Muscle layer of colon (tissue), 2 donors: Measurements from ENCODE around the gene RGS6.

Source experiments
- H3K27ac ChIP-seq: one replicate; pipeline ENCODE4 v1.7.0; 2013; ENCODE audit warnings: low read depth, mild to moderate bottlenecking, low read length, moderate library complexity
- H3K27me3 ChIP-seq, 2 donors: one replicate each; pipeline ENCODE4 v1.7.0; 2013; ENCODE audit warnings: low read length in 2 of 2, mild to moderate bottlenecking in 2 of 2; ENCODE audit not compliant: insufficient read depth in 2 of 2, control insufficient read depth in 1 of 2
- H3K36me3 ChIP-seq: one replicate; pipeline ENCODE4 v1.7.0; 2013; ENCODE audit warnings: mild to moderate bottlenecking, low read length; ENCODE audit not compliant: insufficient read depth
- H3K4me1 ChIP-seq: one replicate; pipeline ENCODE4 v1.7.0; 2013; ENCODE audit warnings: mild to moderate bottlenecking, low read length; ENCODE audit not compliant: insufficient read depth
- H3K4me3 ChIP-seq, 2 donors: one replicate each; pipeline ENCODE4 v1.7.0; 2013; ENCODE audit warnings: low read length in 2 of 2, low read depth in 1 of 2, mild to moderate bottlenecking in 1 of 2, moderate library complexity in 1 of 2
- H3K9ac ChIP-seq: one replicate; pipeline ENCODE4 v1.7.0; 2013; ENCODE audit warnings: low read length
- H3K9me3 ChIP-seq: one replicate; pipeline ENCODE4 v1.7.0; 2013; ENCODE audit warnings: mild to moderate bottlenecking, low read length
- donor health status: abdominal sarcoma.
- donor health status: Adenocarcinoma of cecum.

The RGS6 gene

GRCh38 chr14:72054911-72055310 is 122.7 kb downstream of the RGS6 start:
- Histone ChIP-seq H3K9me3 (no peaks in the 10 kb centered on the region), H3K27me3 (no peaks in the 10 kb centered on the region), H3K27ac (no peak overlapping the region), H3K9ac (no peak overlapping the region), H3K4me1 (no peaks in the 10 kb centered on the region), H3K4me3 (no peak overlapping the region), H3K36me3 (no peaks in the 10 kb centered on the region)

- H3K4me1 ChIP-seq, result peaks cover 10% of the 10 kb centered on the region
- H3K9ac ChIP-seq, result no peak overlapping the region
- H3K27me3 ChIP-seq, result no peaks in the 10 kb centered on the region
- no peak overlapping the region for H3K4me3 ChIP-seq
- no peaks in the 10 kb centered on the region for H3K36me3 ChIP-seq
- H3K9me3 ChIP-seq, result no peaks in the 10 kb centered on the region
- no peak overlapping the region for H3K27ac ChIP-seq
Measured at GRCh38 chr14:72057701-72058285, 125.6 kb downstream of the RGS6 start.

- Histone ChIP-seq H3K27me3 (no peaks in the 10 kb centered on the region), H3K9ac (no peak overlapping the region), H3K36me3 (no peaks in the 10 kb centered on the region), H3K4me1 (peaks cover 10% of the 10 kb centered on the region), H3K9me3 (no peaks in the 10 kb centered on the region), H3K27ac (no peak overlapping the region), H3K4me3 (no peak overlapping the region)
Measured at GRCh38 chr14:72060460-72060859, 128.2 kb downstream of the RGS6 start.

DNA sequence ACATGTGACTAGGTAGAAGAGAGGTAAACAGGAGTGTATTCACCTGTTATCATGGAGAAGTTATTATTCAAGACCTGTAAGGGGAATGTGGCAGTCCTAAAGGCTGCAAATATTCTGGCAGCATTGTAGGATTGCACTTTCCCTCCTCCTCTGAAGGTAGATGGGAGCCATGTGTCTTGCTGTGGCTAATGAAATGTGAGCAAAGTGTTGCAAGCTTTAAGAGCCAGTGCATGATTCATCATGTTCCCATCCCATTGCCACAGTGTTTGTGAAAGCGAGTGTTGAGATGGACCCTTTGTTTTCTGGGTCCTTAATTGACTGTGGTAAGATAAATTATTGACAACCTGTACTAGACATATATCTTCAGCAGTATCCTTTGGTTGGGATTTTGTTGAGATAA is 128.7 kb downstream of the RGS6 start:
- Histone ChIP-seq H3K27ac (no peak overlapping the region), H3K9ac (no peak overlapping the region), H3K36me3 (no peaks in the 10 kb centered on the region), H3K4me3 (no peak overlapping the region), H3K27me3 (no peaks in the 10 kb centered on the region), H3K4me1 (peaks cover 10% of the 10 kb centered on the region), H3K9me3 (no peaks in the 10 kb centered on the region)

DNA sequence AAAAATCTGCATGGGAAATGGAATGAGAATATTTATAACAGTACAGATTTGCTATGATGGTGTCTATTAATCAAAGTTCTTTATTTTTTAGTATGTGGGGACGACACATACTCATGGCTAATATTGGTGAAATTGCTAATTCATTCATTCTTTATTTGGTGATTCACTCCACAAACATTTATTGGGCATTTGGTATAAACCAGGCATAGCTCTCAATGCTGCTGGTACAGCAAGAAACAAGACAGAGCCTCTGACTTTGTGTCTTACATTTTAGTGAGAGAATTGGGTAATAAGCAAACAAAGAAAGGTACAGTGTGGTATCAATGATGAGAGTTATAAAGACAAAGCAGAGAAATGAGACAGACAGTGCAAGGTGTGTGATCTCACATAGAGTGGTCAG is 129.5 kb downstream of the RGS6 start:
- Histone ChIP-seq H3K27ac (no peak overlapping the region), H3K36me3 (no peaks in the 10 kb centered on the region), H3K9me3 (no peaks in the 10 kb centered on the region), H3K9ac (no peak overlapping the region), H3K4me1 (peaks cover 10% of the 10 kb centered on the region), H3K27me3 (no peaks in the 10 kb centered on the region), H3K4me3 (no peak overlapping the region)

DNA sequence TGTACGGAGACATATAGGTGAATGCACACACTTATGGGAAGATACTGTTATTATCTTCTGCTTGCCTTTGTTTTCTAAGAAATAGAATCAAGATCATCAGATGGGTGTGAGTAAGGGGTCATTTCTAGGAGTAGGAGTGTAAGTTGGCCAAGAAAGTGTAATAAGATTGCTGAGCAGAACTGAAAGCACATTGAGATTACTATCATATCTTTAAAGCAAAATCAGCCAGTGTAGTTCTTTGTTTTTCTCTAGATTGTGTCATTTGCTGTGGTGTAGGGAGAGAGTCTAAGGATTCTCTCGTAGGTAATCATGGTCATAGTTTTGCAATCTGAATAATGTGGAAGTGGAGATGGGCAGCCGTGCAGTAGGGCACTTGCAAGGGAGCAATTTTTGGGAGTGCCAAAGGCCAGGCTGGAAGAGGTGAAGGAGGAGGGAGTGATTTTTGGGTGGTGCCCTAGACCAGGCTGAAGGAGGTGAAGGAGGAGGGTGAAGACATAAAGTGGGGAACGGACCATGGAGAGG is 131.6 kb downstream of the RGS6 start:
- no peaks in the 10 kb centered on the region for H3K9me3 ChIP-seq
- H3K36me3 ChIP-seq, result no peaks in the 10 kb centered on the region
- H3K9ac ChIP-seq, result no peak overlapping the region
- no peak overlapping the region for H3K4me3 ChIP-seq
- H3K4me1 ChIP-seq, result peaks cover 10% of the 10 kb centered on the region
- no peaks in the 10 kb centered on the region for H3K27me3 ChIP-seq
- H3K27ac ChIP-seq, result no peak overlapping the region

GRCh38 chr14:72064501-72064900 is 132.3 kb downstream of the RGS6 start:
- Histone ChIP-seq H3K36me3 (no peaks in the 10 kb centered on the region), H3K9ac (no peak overlapping the region), H3K4me3 (no peak overlapping the region), H3K9me3 (no peaks in the 10 kb centered on the region), H3K4me1 (peaks cover 10% of the 10 kb centered on the region), H3K27me3 (no peaks in the 10 kb centered on the region), H3K27ac (no peak overlapping the region)

DNA sequence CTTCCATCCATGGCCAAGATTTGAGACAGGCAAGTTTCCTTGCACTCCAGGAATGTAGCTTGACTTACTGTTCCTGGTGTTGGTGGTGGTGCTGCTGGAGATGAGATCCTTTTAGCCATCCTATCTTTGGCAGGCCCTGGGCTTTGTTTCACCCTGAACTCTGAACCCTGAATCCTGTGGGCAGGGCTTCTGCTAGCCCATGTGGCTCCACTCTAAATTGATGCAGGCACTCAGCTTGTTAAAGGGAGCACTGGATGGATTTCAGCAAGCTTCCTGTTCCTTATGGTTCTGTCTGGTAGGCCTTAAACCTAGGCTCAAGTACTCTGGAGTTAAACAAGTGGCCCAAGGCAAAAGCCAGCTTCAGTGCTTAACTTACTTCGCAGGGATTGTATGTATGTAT is 138.2 kb downstream of the RGS6 start:
- H3K36me3 ChIP-seq, result no peaks in the 10 kb centered on the region
- H3K9me3 ChIP-seq, result no peaks in the 10 kb centered on the region
- no peak overlapping the region for H3K9ac ChIP-seq
- H3K4me3 ChIP-seq, result no peak overlapping the region
- H3K27me3 ChIP-seq, result no peaks in the 10 kb centered on the region
- no peaks in the 10 kb centered on the region for H3K4me1 ChIP-seq
- H3K27ac ChIP-seq, result no peak overlapping the region

DNA sequence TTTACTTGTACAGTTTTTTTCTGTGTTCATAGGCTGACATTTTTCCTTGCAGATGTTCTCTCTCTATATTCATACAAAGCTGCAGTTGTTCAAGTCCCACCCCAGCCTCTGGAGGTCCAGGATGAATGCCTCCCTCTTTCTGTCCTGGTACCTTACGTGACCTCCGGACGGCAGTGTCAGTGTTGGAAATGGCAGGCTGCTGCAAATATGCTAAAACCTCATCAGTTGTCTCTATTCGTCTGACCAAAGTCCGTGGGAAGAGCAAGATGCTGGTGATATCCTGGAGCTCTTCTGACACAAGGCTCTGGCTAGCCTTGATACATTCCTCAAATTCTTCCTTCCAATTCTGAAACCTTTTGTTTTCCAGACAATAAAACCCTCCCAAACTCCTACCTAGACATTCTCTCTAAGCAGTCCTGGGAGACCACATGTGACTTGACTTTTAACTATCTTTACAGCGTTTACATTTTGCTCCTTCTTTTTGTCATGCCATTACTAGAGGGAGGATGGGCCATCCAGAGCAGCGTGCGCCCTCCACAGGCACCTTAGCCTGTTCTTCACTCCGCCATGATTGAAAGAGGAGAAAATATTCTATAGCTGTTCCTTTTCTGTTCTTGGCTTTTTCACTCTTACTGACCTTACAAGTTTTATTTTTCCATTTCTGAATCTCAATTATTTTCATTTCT is 143.6 kb downstream of the RGS6 start:
- no peaks in the 10 kb centered on the region for H3K4me1 ChIP-seq
- H3K36me3 ChIP-seq, result no peaks in the 10 kb centered on the region
- no peaks in the 10 kb centered on the region for H3K27me3 ChIP-seq
- H3K9ac ChIP-seq, result no peak overlapping the region
- no peaks in the 10 kb centered on the region for H3K9me3 ChIP-seq
- no peak overlapping the region for H3K4me3 ChIP-seq
- H3K27ac ChIP-seq, result no peak overlapping the region

DNA sequence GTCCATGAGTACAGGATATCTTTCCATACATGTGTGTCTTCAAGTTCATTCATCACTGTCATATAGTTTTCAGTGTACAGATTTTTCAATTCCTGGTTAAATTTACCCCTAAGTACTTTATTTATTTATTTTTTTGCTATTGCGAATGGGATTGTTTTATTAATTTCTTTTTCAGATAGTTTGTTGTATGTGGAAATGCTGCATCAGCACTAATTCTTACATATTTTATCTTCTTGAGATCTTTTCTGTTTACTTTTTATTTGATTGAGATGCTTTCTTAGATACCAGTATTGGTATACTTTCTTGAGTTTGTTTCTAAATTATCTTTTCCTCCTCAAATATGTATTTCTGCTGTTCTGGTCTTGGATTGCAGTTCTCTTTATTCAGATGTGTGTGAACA is 148.9 kb downstream of the RGS6 start:
- Histone ChIP-seq H3K27me3 (no peaks in the 10 kb centered on the region), H3K9me3 (no peaks in the 10 kb centered on the region), H3K9ac (no peak overlapping the region), H3K4me1 (no peaks in the 10 kb centered on the region), H3K4me3 (no peak overlapping the region), H3K36me3 (no peaks in the 10 kb centered on the region), H3K27ac (no peak overlapping the region)

DNA sequence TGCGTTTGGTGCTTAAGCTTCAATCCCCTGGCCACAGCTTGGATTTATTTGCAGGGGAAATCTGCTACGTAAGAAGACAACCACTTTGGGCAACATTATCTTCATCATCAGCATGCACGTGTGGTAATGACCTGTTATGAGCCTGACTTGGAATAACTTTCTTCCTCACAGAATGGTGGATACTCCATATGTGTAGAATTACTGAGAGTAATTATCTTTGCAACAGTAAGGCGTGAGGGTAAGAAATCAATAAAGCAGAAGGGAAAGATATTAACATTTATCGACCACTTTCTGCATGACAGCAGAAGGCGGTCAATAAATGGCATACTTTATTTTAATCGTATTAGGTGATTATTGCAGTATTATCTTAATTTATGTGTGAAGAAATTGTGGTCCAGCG is 152.7 kb downstream of the RGS6 start:
- Histone ChIP-seq H3K9ac (no peak overlapping the region), H3K36me3 (no peaks in the 10 kb centered on the region), H3K27me3 (no peaks in the 10 kb centered on the region), H3K4me3 (no peak overlapping the region), H3K9me3 (no peaks in the 10 kb centered on the region), H3K4me1 (no peaks in the 10 kb centered on the region), H3K27ac (no peak overlapping the region)

DNA sequence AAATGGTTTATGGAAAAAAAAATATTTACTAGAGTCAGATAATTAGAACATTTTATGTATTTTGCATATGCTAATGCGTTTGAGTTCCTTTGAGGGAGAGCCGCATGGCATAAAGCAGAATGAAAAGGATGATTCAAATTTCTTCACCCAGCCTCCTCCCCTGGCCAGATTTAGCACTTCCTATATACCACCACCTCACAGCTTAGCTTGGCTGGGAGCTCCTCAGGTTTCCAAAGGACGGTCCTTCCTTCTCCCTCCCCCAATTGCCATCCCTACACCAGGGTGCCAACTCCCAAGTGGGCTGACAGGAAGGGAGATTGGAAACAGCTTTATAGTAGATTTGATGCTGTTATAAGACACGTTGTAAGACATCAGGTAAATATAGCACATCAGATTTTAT is 157.4 kb downstream of the RGS6 start:
- H3K4me3 ChIP-seq, result no peak overlapping the region
- no peak overlapping the region for H3K9ac ChIP-seq
- no peaks in the 10 kb centered on the region for H3K27me3 ChIP-seq
- H3K9me3 ChIP-seq, result no peaks in the 10 kb centered on the region
- H3K27ac ChIP-seq, result no peak overlapping the region
- H3K4me1 ChIP-seq, result no peaks in the 10 kb centered on the region
- H3K36me3 ChIP-seq, result no peaks in the 10 kb centered on the region
